ENCODE measurements around the gene FJX1. TPM values are rescaled to one million over a fixed set of nuclear protein-coding genes. Genes with fewer than 3 reads are reported as not detected.

The FJX1 gene
- total RNA-seq, 4 donors from 2014 or later = not detected

DNA sequence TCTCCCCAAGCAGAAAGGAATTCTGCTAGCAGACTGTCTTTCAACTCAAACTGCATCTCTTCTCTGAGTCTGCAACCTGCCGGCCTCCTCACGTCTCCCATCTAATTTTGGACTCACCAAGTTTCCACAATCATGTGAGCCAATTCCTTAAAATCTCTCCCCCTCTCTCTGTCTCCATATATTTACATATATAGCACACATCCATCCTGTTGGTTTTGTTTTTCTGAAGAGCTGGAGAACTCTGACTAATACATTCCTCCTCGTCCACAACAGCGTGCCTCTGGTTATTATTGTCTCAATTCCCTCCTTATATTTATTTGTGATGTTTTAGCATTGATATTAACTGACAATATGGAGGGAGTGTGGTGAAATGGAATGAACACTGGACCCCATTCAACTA lies 29.6 kb upstream of the FJX1 start:
- H3K27ac ChIP-seq = no peak overlapping the region
- H3K36me3 ChIP-seq = no peaks in the 10 kb centered on the region
- no peak for DNase-seq
- H3K27me3 ChIP-seq = no peaks in the 10 kb centered on the region
- H3K9me3 ChIP-seq = no peaks in the 10 kb centered on the region
- H3K4me3 ChIP-seq = no peak overlapping the region
- no peaks in the 10 kb centered on the region for H3K4me1 ChIP-seq
- no peak for TF ChIP-seq POLR2A (IDR thresholded peaks at IDR 0.05)
- TF ChIP-seq, protein P1, sequence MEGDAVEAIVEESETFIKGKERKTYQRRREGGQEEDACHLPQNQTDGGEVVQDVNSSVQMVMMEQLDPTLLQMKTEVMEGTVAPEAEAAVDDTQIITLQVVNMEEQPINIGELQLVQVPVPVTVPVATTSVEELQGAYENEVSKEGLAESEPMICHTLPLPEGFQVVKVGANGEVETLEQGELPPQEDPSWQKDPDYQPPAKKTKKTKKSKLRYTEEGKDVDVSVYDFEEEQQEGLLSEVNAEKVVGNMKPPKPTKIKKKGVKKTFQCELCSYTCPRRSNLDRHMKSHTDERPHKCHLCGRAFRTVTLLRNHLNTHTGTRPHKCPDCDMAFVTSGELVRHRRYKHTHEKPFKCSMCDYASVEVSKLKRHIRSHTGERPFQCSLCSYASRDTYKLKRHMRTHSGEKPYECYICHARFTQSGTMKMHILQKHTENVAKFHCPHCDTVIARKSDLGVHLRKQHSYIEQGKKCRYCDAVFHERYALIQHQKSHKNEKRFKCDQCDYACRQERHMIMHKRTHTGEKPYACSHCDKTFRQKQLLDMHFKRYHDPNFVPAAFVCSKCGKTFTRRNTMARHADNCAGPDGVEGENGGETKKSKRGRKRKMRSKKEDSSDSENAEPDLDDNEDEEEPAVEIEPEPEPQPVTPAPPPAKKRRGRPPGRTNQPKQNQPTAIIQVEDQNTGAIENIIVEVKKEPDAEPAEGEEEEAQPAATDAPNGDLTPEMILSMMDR (IDR thresholded peaks at IDR 0.05) = no peak

DNA sequence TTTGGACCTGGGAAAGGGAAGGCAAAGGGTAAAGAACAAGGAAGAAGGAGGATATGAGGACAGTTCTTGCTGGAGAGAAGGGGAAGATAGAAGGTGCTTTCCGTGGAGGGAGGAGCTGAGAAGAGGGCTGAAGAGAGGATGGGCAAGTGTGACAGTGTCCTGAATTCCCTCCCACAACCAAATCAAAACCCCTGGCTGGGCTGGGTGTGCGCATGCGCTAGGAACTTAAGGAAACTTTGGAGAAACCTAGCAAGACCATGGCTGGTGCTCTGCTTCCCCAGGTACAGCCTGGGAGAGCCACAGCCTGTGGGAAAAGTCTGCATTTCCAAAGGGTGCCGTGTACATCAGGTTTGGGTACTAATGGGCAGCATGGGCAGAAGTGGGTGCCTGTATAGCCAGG lies 29.0 kb upstream of the FJX1 start:
- DNase-seq = no peak
- no peaks in the 10 kb centered on the region for H3K27me3 ChIP-seq
- no peak overlapping the region for H3K27ac ChIP-seq
- H3K4me1 ChIP-seq = no peaks in the 10 kb centered on the region
- H3K9me3 ChIP-seq = no peaks in the 10 kb centered on the region
- H3K4me3 ChIP-seq = no peak overlapping the region
- TF ChIP-seq, protein P1 (IDR thresholded peaks at IDR 0.05) = no peak
- no peak for TF ChIP-seq POLR2A (IDR thresholded peaks at IDR 0.05)
- no peaks in the 10 kb centered on the region for H3K36me3 ChIP-seq

DNA sequence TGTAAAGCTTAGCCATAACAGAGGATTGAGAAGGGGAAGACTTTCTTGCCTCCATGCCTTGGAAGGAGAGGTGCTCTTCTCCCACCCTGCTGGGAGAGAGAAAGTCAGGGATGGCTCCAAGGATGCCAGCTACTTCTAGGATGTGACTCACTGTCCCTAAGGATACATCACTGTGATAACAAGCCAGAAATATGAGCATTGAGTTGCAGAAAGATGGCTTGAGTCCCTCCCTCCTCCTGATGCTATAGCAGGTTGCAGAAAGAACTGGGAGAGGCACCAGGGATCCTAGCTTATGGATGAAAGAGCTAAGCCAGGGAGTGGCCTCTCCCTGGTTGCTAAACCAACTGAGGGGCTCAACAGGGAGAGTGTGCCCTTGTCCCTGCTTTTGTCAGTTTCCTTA lies 27.8 kb upstream of the FJX1 start:
- H3K27me3 ChIP-seq = no peaks in the 10 kb centered on the region
- H3K36me3 ChIP-seq = no peaks in the 10 kb centered on the region
- TF ChIP-seq, protein P1 (IDR thresholded peaks at IDR 0.05) = no peak
- TF ChIP-seq POLR2A (IDR thresholded peaks at IDR 0.05) = no peak
- no peak for DNase-seq
- no peaks in the 10 kb centered on the region for H3K9me3 ChIP-seq
- H3K4me1 ChIP-seq = no peaks in the 10 kb centered on the region
- no peak overlapping the region for H3K4me3 ChIP-seq
- no peak overlapping the region for H3K27ac ChIP-seq

DNA sequence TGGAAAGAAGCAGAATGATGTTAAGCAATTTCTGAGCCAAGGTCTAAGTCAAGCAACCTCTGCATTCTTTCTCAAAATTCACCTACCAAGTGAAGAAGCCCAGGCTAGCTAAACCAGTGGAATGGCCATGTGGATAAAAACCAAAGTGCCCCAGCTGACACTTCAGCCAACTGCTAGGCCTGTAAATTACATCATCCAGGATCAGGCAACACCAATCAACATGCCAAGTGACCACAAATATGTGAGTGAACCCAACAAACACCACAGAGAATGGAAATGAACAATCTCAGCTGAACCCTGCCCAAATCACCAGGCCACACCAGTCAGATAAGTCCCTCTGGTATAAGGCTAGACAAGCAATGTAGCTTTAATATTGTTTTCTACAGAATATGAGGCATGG lies 25.1 kb upstream of the FJX1 start:
- Histone ChIP-seq H3K27me3 (no peaks in the 10 kb centered on the region), H3K4me1 (no peaks in the 10 kb centered on the region), H3K4me3 (no peak overlapping the region), H3K9me3 (no peaks in the 10 kb centered on the region), H3K27ac (no peak overlapping the region), H3K36me3 (no peaks in the 10 kb centered on the region)
- DNase-seq = no peak
- TF ChIP-seq, protein P1 (IDR thresholded peaks at IDR 0.05) = no peak
- TF ChIP-seq POLR2A (IDR thresholded peaks at IDR 0.05) = no peak

DNA sequence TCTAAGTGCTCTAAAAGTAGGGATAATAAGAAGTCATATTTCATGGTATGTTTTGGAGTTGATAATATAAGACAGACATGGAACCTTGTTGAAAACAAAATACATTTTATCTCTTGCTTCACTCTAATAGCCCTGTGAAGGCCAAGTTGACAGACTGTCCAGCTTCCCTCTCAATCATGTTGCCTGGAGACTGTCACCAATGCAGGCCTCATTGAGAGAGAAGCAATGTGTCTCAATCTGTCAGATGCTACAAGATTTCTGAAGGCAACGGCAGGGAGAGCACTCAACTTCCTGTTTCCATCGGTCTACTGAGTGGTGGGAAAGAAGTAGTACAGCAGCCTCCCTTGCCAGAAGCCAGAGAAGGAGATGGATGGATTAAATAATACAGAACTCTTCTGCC lies 23.6 kb upstream of the FJX1 start:
- no peak overlapping the region for H3K4me3 ChIP-seq
- no peaks in the 10 kb centered on the region for H3K4me1 ChIP-seq
- TF ChIP-seq POLR2A (IDR thresholded peaks at IDR 0.05) = no peak
- TF ChIP-seq, protein P1 (IDR thresholded peaks at IDR 0.05) = no peak
- DNase-seq = no peak
- H3K36me3 ChIP-seq = no peaks in the 10 kb centered on the region
- no peak overlapping the region for H3K27ac ChIP-seq
- no peaks in the 10 kb centered on the region for H3K27me3 ChIP-seq
- no peaks in the 10 kb centered on the region for H3K9me3 ChIP-seq

Data from Peyer's patch (tissue), 4 donors.